ENCODE results near the gene BAIAP2L2. TPM values are rescaled to one million over a fixed set of nuclear protein-coding genes. Genes with fewer than 3 reads are reported as not detected.

BAIAP2L2 gene
- total RNA-seq, 1 experiment from 2014 or later: 9.7 TPM

DNA sequence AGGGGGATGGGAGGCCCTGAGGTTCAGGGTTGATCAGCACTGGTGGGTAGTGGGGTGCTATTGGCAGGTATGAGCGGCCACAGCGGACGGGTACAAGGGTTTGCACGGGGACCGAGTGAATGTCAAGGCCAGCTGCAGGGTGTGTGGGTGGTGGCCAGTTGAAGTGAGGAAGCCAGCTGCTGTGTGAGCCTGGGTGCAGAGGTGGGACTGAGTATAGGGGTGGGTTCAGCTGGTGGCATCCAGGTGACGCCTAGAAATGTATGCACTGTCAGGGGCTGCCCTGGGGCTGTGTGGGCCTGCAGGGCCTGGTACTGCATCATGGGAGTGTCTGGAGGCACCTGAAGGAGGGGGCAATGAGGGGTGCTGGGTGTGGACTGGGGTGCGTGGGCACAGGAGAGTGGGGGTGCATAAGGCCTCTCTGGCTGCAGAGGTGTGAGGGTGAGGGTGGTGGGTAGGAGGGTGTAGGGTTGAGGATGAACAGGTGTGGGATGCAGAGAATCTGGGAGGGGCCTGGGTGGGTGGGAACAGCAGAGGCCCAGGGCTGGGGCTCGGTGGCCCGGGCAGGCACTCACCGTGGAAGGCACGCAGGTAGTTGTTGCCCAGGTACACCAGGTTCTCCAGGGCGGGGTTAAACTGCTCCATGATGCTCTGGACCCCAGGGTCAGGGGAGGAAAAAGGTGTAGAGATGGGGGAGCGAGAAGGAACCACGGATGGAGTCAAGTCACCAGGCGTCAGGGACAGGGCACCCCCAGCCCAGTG lies 1.7 kb downstream of the BAIAP2L2 start:
- no peak for DNase-seq (ENCODE audit: low read depth)

DNA sequence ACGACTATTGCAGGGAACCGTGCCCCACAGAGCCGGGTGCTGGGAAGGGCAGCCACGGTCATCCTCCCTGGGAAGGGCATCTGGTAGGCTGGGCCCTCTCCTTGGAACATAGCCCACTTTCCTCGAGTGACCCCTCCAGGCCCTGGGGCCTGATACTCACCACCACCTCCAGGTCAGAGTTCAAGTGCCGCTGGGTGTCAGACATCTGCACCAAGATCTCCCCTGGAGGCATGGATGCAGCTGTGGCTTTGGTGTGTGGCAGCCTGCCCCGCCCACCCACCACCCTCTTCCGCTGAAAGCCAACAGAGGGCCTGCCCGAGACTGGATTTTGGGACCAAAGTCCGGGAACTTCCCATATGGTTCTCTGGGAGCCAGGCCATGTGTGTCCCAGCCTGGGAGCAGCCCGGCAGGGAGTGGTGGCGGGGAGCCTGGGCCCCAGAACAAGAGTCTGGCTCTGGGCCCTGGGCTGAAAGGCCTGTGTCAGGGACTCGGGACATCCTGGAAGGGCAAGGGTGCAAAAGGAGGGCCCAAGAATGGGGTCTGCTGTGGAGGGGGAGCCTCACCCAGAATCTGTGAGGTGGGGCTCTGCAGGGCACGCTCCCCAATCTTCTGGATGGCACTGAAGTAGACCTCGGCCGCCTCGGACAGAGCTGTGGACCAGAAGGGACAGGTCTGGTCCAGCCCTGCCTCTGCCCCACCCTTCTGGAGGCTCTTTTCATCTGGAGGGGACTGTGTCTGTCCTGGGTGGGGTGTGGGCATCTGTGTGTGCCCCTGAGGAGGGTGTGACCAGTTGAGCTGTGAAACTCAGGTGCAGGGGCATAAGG lies 2.6 kb downstream of the BAIAP2L2 start:
- DNase-seq (ENCODE audit: low read depth): peak; percentile 87

DNA sequence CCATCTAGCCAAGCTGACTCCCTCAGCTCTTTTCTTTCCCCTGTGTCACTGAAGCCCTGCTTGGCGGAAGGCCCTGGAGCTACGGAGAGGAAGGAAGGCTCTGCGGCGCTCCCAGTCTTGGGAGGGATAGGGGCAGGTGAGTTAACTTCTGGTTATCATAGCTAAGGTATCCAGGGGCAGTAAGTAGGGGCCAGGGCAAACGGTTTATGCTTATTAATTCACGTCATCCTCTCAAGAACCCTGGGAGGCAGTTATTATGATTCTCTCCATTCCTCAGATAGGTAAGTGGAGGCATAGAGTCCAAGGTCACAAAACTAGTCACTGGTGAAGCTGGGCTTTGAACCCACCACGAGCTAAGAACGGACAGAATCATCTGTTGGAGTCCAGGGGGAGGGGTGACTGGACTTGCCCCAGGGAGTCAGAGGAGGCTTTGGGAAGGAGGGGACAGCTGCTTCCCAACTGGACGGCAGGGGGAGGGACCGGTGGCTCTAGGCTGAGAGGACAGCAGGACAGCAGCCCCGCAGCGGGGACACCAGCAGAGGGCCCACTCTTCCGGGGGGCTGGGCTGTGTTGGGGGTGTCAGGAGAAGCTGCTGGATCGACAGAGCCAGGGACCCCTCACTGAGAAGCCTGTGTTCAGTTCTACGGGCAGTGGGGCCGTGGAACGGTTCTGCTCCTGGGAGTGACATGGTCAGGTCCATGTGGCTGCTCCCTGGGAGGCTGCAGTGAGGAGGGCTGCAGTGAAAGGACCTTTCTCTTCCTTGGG lies 3.5 kb downstream of the BAIAP2L2 start:
- no peak for DNase-seq (ENCODE audit: low read depth)

DNA sequence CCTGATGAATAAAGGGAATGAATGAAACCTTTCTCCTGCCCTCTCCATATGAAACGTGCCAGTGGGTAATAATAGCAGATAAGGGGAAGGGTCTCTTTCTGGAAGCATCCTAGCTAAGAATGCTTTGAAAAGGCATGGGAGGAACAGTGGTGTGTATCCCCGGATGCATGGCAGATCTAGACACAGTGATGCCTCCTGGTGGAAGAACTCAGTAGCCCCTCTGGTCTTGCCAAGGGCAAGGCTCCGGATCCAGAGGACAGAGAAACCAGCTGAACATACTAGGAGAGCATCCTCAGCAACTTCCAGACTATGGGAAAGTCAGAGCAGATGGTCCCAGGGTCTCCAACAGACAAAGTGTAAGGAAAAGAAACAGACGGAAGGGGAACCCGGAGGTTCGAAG lies 6.4 kb downstream of the BAIAP2L2 start:
- DNase-seq (ENCODE audit: low read depth): no peak

DNA sequence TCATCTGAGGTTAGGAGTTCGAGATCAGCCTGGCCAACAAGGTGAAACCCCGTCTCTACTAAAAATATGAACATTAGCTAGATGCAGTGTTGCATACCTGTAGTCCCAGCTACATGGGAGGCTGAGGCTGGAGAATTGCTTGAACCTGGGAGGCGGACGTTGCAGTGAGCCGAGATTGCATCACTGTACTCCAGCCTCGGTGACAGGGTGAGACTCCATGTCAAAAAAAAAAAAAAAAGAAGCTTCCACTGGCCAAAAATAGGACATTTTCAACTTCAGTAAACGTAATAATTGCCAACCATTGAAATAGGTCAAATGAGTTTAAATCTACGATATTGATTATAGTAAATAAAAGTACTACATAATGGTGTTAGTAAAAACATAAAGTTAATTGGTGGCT lies 6.8 kb downstream of the BAIAP2L2 start:
- DNase-seq (ENCODE audit: low read depth): no peak

DNA sequence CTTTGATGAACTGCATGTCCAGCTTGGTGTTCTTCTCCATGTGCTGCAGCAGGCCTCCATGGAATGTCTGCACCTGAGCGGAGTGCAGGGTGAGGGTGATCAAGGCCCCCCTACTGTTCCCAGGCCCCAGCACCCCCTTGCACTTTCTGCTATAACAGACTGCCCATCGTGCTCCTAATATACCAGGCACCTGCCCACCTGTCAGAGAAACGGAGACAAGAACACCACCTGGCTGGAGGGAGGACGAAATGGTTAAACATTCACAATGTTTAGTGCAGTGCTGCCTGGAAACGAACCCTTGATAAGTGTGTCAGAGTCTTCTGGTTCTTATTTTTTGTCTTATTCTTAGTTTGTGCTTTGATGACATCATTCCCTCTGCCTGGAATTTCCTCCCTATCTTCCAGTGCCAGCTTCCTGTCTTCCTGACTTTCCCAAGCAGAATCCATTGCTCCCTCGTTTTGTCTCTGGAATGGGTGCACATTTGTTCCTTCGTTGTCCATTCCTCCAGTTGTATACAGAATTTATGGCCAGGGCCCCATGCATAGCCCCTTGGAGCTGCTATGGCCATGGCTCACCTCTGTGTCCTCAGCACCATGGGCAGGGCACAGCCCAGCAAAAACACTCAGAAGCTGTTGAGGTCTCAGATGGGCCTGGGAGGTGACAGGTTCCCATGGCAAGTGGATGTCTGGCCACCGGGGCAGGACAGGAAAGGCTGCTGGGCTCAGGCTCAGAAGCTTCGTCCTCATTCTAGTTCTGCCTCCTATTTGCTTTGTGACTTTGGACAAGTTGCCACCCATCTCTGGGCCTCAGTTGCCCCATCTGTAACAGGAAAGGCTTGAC lies 11.9 kb downstream of the BAIAP2L2 start:
- no peak for DNase-seq (ENCODE audit: low read depth)

DNA sequence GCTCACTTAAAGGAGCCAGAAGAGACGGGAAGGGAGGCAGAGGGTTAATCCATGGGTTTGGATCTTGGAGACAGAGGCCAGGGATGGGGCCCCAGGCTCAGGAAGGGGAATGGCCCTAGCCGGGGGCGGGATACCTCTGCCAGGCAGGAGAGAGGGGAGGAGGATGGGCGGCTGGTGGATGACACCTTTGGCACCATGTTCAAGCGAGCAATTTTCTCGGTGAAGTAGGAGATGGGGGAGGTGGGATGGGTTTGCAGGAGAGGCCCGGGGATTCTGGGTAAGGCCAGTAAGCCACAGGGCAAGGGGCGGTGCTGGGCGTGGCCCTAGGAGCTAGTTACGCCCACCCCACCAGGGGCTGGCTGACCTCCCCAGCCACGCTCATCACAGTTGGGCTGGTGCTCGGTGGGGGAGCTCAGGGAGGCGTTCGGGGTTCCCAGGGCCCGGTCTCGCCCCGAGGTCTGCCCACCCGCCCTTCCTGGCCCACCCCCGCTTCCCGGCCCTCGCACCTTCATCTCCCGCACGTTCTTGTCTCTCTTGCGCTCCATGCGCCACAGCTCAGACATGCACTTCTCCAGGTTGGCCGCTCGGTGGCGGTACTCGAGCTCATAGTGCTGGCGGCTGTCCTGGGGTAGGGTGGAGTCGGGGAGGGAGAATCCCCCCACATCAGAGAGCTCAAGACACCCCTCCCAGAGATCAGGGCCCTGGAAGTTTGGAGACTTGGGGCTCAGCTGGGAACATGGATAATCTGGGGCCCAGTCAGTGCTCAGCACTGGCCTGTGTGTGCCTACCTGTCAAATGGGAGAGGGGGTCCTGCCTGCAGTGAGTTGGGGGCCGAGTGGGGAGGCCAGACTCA lies 12.7 kb downstream of the BAIAP2L2 start:
- no peak for DNase-seq (ENCODE audit: low read depth)

DNA sequence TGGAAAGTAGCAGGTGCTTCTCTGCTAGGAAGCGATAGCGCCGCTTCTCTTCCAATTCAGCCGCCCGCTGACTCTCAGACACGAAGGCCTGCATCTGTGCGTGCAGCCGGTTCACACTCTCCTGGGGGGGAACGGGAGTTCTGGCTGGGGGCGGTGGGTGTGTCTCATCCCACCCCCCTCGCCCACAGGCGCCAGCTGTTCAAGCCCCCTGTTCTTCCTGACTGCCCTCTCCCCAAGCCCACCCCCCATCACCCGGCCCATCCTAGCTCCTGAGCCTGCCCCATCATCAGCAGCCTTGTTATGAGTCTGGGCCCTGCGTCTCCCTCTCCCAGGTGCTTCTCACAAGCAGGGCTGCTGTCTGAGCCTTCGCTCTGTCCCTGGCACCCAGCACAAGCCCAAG lies 13.4 kb downstream of the BAIAP2L2 start:
- no peak for DNase-seq (ENCODE audit: low read depth)

DNA sequence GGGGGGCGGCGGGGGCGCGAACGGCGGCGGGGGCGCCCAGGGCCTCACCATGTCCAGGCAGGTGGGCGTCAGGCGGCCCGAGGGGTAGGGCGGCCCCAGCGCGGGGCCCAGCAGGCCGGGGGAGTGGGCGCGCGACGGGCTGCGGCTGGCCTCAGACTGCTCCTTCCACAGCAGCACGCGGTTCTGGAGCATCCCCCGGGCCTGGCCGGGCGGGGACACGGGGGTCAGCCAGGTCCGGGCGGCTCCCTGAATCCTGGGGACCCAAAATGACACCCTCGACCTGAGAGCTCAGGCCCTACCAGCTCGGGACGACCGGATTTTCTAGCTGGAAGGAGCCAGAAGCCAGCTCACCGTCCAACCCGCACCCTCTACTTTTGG lies 21.0 kb downstream of the BAIAP2L2 start:
- DNase-seq (ENCODE audit: low read depth): no peak

DNA sequence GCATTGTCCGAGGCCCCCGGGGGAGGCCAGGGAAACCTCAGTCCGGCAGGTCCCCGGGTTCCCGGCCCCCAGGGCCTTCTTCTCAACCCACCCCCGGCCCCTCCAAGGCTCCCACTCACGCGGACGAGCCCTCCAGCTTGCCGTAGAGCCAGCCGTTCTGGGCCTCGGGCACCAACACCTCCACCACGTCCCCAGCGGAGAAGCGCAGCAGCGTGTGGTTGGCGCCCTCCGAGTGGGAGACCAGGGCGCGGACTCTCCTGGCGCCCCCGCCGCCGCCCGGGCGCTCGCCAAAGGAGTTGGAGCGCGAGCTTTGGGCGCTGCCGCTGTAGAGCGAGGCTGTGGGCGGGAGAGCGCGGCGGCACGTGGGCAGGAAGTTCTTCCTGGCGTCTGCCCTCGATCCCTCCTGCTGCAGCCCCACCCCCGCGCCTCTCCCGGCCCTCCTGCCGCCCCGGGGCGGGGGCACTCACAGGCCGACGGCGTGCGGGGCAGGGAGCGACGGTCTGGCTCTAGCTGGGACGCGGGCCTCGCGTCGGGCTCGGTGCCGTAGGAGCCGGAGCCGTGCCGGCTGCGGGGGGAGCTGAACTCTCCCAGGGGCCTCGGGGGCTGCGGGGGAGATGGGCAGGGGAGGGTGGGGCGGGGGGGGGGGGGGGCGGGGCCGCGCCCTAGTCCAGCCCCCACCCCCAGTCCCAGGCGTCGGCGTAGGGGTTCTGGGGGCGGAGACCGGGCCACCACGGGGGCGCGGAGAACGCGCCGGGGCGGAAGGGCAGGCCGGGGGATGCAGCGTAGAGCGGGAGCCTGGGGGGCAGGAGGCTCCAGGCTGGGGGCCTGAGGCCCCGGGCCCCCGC lies 21.6 kb downstream of the BAIAP2L2 start:
- DNase-seq (ENCODE audit: low read depth): peak; percentile 33

DNA sequence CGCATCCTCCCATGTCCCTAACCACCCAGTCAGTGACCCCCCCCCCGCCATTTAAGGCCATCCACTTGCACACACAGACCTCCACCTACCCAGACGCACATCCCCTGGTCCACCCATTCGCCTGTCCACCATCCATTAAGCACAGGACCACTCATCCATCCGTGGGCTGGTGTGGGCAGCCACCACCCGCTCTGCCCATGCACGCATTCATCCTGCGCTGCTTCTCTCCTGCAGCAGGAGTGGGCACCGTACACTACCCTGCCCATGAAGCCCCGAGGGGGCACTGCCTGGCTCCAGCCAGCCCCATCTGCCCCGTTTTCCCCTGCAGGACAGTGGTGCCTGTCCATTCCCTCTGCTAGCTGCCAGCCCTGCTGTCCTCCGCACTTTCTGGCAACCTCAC lies 22.6 kb downstream of the BAIAP2L2 start:
- no peak for DNase-seq (ENCODE audit: low read depth)

DNA sequence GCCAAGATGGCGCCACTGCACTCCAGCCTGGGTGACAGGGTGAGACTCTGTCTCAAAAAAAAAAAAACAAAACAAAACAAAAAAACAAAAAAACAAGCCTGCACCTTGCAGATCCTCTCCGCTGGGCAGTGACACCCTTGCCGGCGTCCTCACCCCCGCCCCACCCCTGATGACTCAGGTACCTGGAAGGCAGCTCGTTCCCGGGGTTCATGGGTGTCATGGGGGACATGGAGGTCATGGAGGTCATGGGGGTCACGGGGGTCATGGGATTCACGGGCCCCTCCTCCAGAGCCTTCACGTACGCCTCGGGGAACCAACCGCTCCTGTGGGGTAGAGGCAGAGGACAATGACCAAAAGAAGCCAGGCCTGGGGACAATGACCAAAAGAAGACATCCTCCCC lies 23.5 kb downstream of the BAIAP2L2 start:
- DNase-seq (ENCODE audit: low read depth): no peak

DNA sequence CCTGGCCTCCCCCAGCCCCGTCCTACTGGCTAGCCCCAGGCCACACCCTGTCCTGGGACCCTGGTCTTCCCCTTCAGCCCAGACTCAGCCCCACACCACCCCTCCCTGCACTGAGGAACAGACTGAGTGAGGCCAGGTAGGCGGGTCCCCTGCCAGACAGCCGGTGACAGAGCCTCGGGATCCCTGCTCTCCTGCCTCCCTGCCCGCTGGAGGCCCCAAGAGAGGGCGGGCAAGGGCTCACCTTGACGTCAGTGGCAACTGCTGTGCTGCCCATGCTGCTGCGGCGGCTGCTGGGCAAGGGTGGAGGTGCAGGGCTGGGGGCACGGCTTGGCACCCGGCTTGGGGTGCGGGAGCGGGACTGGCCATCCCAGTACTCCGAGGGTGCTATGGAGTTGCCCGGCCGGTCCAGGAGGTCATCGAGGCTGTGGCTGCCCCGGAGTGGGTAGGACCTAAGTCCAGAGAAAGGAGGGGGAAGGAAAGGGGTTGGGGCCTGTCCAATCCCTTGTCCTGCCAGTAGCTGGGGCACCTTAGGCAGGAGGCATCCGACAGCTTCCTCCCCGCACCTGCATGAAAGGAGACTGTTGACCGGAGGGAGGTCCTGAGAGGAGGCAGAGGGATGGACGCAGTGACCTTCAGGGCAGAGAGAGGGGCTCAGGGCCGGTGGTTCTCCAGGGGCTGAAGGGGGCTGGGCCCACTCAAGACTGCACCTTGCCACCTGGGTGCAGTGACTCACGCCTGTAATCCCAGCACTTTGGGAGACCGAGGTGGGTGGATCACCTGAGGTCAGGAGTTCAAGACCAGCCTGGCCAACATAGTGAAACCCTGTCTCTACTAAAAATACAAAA lies 24.3 kb downstream of the BAIAP2L2 start:
- DNase-seq (ENCODE audit: low read depth): no peak

DNA sequence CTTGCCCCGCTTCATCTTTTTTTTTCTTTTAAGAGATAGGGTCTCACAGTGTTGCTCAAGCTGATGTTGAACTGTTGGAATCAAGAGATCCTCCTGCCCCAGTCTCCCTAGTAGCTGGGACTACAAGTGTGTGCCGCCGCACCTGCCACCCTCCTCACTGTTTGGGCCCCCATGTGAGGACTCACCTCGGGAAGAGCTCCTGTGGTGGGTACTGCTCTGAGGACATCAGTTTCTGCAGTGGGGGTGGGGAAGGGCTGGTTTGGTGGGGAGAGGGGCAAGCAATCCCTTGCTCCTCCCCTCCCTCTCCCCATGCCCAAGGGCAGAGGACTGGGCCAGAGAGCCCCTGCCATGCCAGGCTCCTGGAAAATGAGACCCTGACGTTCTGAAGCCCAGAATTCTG lies 25.0 kb downstream of the BAIAP2L2 start:
- no peak for DNase-seq (ENCODE audit: low read depth)

DNA sequence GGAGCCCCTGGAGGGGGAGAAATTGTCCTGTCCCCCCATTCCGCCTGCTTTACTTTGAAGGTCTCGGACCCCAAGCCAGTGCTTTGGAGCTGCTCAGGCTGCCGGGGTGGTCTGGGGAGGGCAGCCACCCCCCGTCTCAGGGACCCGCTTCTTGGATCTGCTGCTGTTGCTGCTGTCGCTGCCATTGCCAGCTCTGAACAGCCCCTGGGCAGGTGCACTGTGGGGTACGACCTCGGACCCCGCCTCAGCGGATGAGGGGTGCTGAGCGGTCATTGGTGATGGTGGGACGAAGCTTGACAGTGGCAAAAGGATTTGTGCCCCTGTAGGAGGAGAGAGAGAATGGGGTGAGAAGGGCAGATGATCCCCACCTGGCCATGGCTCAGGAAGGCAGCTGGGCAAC lies 25.4 kb downstream of the BAIAP2L2 start:
- DNase-seq (ENCODE audit: low read depth): no peak

DNA sequence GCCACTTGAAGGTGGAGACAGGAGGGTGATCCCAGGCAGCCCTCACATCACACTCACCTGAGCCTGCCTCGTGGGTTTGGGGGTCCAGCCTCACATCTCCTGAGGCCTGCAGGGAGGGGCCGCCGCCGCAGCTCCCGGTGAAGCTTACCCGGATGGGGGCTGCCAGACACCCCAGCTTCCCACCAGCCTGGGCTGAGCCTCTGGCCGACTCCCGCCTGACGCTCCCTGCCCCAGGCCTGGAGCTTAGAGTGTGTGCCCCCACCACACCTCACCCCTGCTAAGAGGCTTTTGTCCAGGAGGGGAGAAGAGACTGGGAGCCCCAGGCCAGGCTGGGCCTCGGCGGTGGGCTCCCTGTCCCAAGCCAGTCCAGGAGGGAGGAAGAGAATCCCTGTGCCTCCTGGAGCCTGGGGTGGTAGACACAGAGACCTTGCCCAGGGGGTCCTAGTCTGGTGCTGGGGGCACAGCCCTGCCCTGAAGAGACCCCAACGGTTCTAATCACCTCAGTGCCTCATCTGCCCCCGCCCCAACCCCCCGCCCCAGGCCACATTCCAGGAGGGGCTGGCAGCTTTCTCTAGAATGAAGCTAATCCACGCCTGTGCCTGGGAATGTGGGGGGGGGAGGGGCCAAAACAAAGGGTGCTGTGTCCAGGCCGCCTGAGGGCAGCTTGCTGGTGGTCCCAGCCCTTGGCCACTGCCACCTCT lies 26.4 kb downstream of the BAIAP2L2 start, which contains the start of gene SLC16A8:
Gene SLC16A8, minus strand, starts transcription at position 254 of the 701 bp plus-strand sequence. CDS start 1,311 bp downstream, outside the sequence.
- no peak for DNase-seq (ENCODE audit: low read depth)

DNA sequence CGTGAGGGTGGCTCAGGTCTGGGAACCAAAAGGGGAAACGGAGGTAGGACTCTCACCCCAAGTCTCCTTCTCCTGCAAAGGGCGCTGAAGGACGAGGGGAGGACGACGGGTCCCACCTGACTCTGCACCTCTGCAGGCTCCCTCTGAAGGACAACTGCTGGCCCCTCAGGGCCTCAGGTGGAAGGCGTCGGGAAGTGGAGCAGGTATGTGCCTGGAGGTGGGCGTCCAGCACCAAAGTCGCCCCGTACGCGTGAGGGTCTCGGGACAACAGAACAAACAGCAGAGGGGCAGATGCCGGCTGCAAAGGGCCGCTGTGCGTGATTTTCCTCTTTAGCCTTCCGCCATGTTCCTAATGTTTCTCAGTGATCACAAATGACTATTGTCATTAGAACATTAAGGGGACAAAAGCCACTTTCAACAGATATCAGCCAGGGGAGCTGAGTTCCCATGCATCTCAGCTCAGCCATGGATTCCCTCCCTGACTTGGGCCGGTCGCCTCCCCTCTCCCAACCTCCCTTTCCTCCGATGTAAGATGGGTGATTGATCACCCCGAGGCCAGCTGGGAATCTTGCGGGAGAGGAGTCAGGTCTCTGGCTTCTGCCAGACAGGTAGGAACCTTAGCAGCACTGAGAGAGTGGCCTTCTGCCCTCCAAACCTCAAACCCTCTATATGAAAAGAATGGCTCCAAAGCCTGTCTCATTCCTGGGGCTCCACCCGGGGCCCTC lies 27.3 kb downstream of the BAIAP2L2 start:
- no peak for DNase-seq (ENCODE audit: low read depth)

Data from RPMI7951 (cell line).